HEK293 (cell line): ENCODE results near the gene MPPED1.
A peak's percentile ranks its signal among the peaks of the same experiment; 100 is the strongest.

Experiments used
- CTCF ChIA-PET: fragments of 350-600 bp; formaldehyde crosslinking; extraction: SDS; loops from one replicate; lab custom pipeline; 2021; ENCODE audit warnings: antibody characterized with exemption; lab: Yijun Ruan, JAX
- POLR2A ChIA-PET: fragments of 300-600 bp; formaldehyde crosslinking; extraction: SDS; loops from one replicate; lab custom pipeline; 2020; ENCODE audit warnings: antibody characterized with exemption, inconsistent platforms; lab: Yijun Ruan, JAX
- H3K27ac ChIP-seq: fragments of 200-500 bp; sonication (Bioruptor generic); 2 replicates; pipeline ENCODE4 v1.5.1; 2014; ENCODE audit warnings: low read depth, low read length, control low read depth, inconsistent platforms; ENCODE audit errors: extremely low read depth
- H3K36me3 ChIP-seq, 2 experiments: fragments of 200-500 bp in 1 of 2; sonication (Bioruptor generic) in 1 of 2; 1 replicate in 1 of 2; 2 replicates in 1 of 2; pipeline ENCODE4 v1.5.1; 2014 to 2017; ENCODE audit warnings: inconsistent platforms in 2 of 2, low read length in 2 of 2; ENCODE audit not compliant: control insufficient read depth in 2 of 2, insufficient read depth in 1 of 2
- H3K4me1 ChIP-seq: fragments of 200-500 bp; sonication (Bioruptor generic); 2 replicates; pipeline ENCODE4 v1.5.1; 2014; ENCODE audit warnings: mild to moderate bottlenecking, low read length, inconsistent platforms; ENCODE audit not compliant: control insufficient read depth, insufficient read depth
- H3K4me3 ChIP-seq: 2 replicates; pipeline ENCODE4 v1.5.1; 2011; ENCODE audit warnings: low read depth, mild to moderate bottlenecking, control low read depth, low read length, moderate library complexity
- H3K9me3 ChIP-seq: fragments of 200-500 bp; sonication (Bioruptor generic); 2 replicates; pipeline ENCODE4 v1.5.1; 2014; ENCODE audit warnings: low read depth, low read length, inconsistent platforms; ENCODE audit not compliant: control insufficient read depth, insufficient read depth
- CTCF ChIP-seq: fragments of 450-650 bp; formaldehyde crosslinking; IDR thresholded peaks from 2 replicates; pipeline ENCODE4 v1.5.1; 2016; ENCODE audit warnings: missing biosample characterization, missing genetic modification characterization
- HOXD13 ChIP-seq: sonication (generic); formaldehyde crosslinking; IDR thresholded peaks from 2 replicates; pipeline ENCODE4 v1.8.0; 2022; ENCODE audit warnings: missing genetic modification reagents, borderline replicate concordance
- KLF17 ChIP-seq: fragments of 450-650 bp; formaldehyde crosslinking; IDR thresholded peaks from 2 replicates; pipeline ENCODE4 v1.5.1; 2016; ENCODE audit warnings: missing biosample characterization, missing genetic modification characterization
- KLF9 ChIP-seq: fragments of 450-650 bp; formaldehyde crosslinking; IDR thresholded peaks from 2 replicates; pipeline ENCODE4 v1.5.1; 2016; ENCODE audit warnings: missing biosample characterization, missing genetic modification characterization, low read depth
- MYNN ChIP-seq: fragments of 450-650 bp; formaldehyde crosslinking; IDR thresholded peaks from 2 replicates; pipeline ENCODE4 v1.5.1; 2016; ENCODE audit warnings: missing biosample characterization, missing genetic modification characterization, borderline replicate concordance
- PRDM1 ChIP-seq: fragments of 450-650 bp; formaldehyde crosslinking; IDR thresholded peaks from 2 replicates; pipeline ENCODE4; 2016; ENCODE audit warnings: missing biosample characterization, missing genetic modification characterization
- PRDM6 ChIP-seq: fragments of 450-650 bp; formaldehyde crosslinking; IDR thresholded peaks from 2 replicates; pipeline ENCODE4 v1.5.1; 2017; ENCODE audit warnings: missing biosample characterization, missing genetic modification characterization
- YY1 ChIP-seq: fragments of 450-650 bp; formaldehyde crosslinking; IDR thresholded peaks from 2 replicates; pipeline ENCODE4 v1.5.1; 2018; ENCODE audit warnings: missing biosample characterization, missing genetic modification characterization
- ZBTB1 ChIP-seq: fragments of 450-650 bp; formaldehyde crosslinking; IDR thresholded peaks from 2 replicates; pipeline ENCODE4 v1.5.1; 2016; ENCODE audit warnings: missing biosample characterization, missing genetic modification characterization
- ZBTB10 ChIP-seq: fragments of 450-650 bp; formaldehyde crosslinking; IDR thresholded peaks from 2 replicates; pipeline ENCODE4 v1.5.1; 2016; ENCODE audit warnings: missing biosample characterization, missing genetic modification characterization
- ZBTB17 ChIP-seq: fragments of 450-650 bp; formaldehyde crosslinking; IDR thresholded peaks from 2 replicates; pipeline ENCODE4 v1.5.1; 2016; ENCODE audit warnings: missing biosample characterization, missing genetic modification characterization
- ZBTB48 ChIP-seq: fragments of 450-650 bp; formaldehyde crosslinking; IDR thresholded peaks from 2 replicates; pipeline ENCODE4 v1.5.1; 2016; ENCODE audit warnings: missing biosample characterization, missing genetic modification characterization
- ZNF2 ChIP-seq: fragments of 450-650 bp; formaldehyde crosslinking; IDR thresholded peaks from 2 replicates; pipeline ENCODE4 v1.5.1; 2016; ENCODE audit warnings: missing biosample characterization, missing genetic modification characterization
- ZNF518A ChIP-seq: fragments of 450-650 bp; formaldehyde crosslinking; conservative IDR thresholded peaks from 2 replicates; pipeline ENCODE4 v1.5.1; 2016; ENCODE audit warnings: low read depth, missing biosample characterization, missing genetic modification characterization
- ZNF626 ChIP-seq: fragments of 450-650 bp; sonication (Bioruptor Pico); formaldehyde crosslinking; IDR thresholded peaks from 2 replicates; pipeline ENCODE4 v1.5.1; 2018; ENCODE audit warnings: missing biosample characterization, missing genetic modification characterization, inconsistent platforms
- ZNF654 ChIP-seq: fragments of 450-650 bp; formaldehyde crosslinking; IDR thresholded peaks from 2 replicates; pipeline ENCODE4 v1.5.1; 2016; ENCODE audit warnings: low read depth, missing biosample characterization, missing genetic modification characterization
- ZNF768 ChIP-seq: fragments of 450-650 bp; formaldehyde crosslinking; IDR thresholded peaks from 2 replicates; pipeline ENCODE4 v1.5.1; 2018; ENCODE audit warnings: missing biosample characterization, mild to moderate bottlenecking, missing genetic modification characterization
- ZSCAN4 ChIP-seq: fragments of 450-650 bp; formaldehyde crosslinking; IDR thresholded peaks from 2 replicates; pipeline ENCODE4 v1.5.1; 2017; ENCODE audit warnings: missing biosample characterization, missing genetic modification characterization

MPPED1 gene

GRCh38 chr22:43387815-43388214 is 24.0 kb upstream of the MPPED1 start:
- CTCF ChIA-PET = interaction anchor here (0.6 to 10.2 kb wide), 23 partner anchors 10 to 1238 kb away, joined by 3 to 152 read pairs (median 5); no protein-coding TSS in a partner anchor
- H3K9me3 ChIP-seq = no peaks in the 10 kb centered on the region; the same call in 1 of the 2 replicates
- H3K27ac ChIP-seq = no peak overlapping the region
- TF ChIP-seq ZNF768 (tag by site-specific recombination) (peak; percentile 80; the same call in 1 of the 2 replicates), ZSCAN4 (no peak)
- H3K4me3 ChIP-seq = no peak overlapping the region
- no peaks in the 10 kb centered on the region for H3K4me1 ChIP-seq
- POLR2A ChIA-PET = no interaction called here
- no peaks in the 10 kb centered on the region for H3K36me3 ChIP-seq

- Histone ChIP-seq H3K27ac (no peak overlapping the region), H3K4me1 (no peaks in the 10 kb centered on the region), H3K36me3 (no peaks in the 10 kb centered on the region), H3K4me3 (no peak overlapping the region), H3K9me3 (no peaks in the 10 kb centered on the region; the same call in 1 of the 2 replicates)
- ChIA-PET CTCF (interaction anchor here (0.5 to 10.2 kb wide), 21 partner anchors 9 to 1238 kb away, joined by 3 to 152 read pairs (median 5); no protein-coding TSS in a partner anchor), POLR2A (no interaction called here)
- TF ChIP-seq CTCF (tag by site-specific recombination) = peak; percentile 93
- TF ChIP-seq YY1 (tag by site-specific recombination) = no peak
- no peak for TF ChIP-seq PRDM1 (tag by site-specific recombination)
- no peak for TF ChIP-seq MYNN (tag by site-specific recombination)
- TF ChIP-seq ZBTB17 (tag by site-specific recombination) = 0 out of 2 replicates have a peak, but pooled peaks have one; percentile 20
- TF ChIP-seq ZNF626 = no peak
- no peak for TF ChIP-seq ZBTB1 (tag by site-specific recombination)
- TF ChIP-seq ZBTB10 (tag by site-specific recombination) = peak; percentile 66; the same call in 1 of the 2 replicates
- 0 out of 2 replicates have a peak, but pooled peaks have one; percentile 41 for TF ChIP-seq ZNF2 (tag by site-specific recombination)
- peak; percentile 41; the same call in 1 of the 2 replicates for TF ChIP-seq ZBTB48
- TF ChIP-seq PRDM6 (tag by site-specific recombination) = no peak
- TF ChIP-seq KLF17 = peak; percentile 76; the same call in 1 of the 2 replicates
- TF ChIP-seq ZNF654 (tag by site-specific recombination) = peak; percentile 92
- TF ChIP-seq HOXD13 = no peak
- no peak for TF ChIP-seq ZSCAN4
- TF ChIP-seq ZNF518A (tag by site-specific recombination) = no peak
- TF ChIP-seq KLF9 (tag by site-specific recombination) = peak; percentile 62
Observed at GRCh38 chr22:43388420-43388851, 23.4 kb upstream of the MPPED1 start.
